Mesenchymal stem cell (in vitro differentiated cells and primary cell): Measurements from ENCODE around the gene AHCYL1.

Experiments used
- DNase-seq: peaks from one replicate; pipeline ENCODE4 v3.0.0-alpha.2; 2013
- H2AFZ ChIP-seq: one replicate; pipeline ENCODE4 v1.6.1; 2013; ENCODE audit warnings: low read depth, mild to moderate bottlenecking, control low read depth, inconsistent platforms, low read length, moderate library complexity
- H2AK5ac ChIP-seq: 2 replicates; pipeline ENCODE4 v1.6.1; 2013; ENCODE audit warnings: low read length, moderate library complexity, mild to moderate bottlenecking, inconsistent platforms; ENCODE audit not compliant: severe bottlenecking
- H2BK120ac ChIP-seq: one replicate; pipeline ENCODE4 v1.6.1; 2013; ENCODE audit warnings: low read depth, mild to moderate bottlenecking, inconsistent platforms, low read length, moderate library complexity
- H2BK12ac ChIP-seq, 2 experiments: one replicate each; pipeline ENCODE4 v1.6.1; 2013; ENCODE audit warnings: inconsistent platforms in 2 of 2, low read length in 2 of 2, mild to moderate bottlenecking in 2 of 2, moderate library complexity in 2 of 2, control low read depth in 1 of 2
- H2BK15ac ChIP-seq: one replicate; pipeline ENCODE4 v1.6.1; 2013; ENCODE audit warnings: mild to moderate bottlenecking, low read depth, inconsistent platforms; ENCODE audit not compliant: poor library complexity, severe bottlenecking
- H2BK5ac ChIP-seq: 2 replicates; pipeline ENCODE4 v1.6.1; 2013; ENCODE audit warnings: low read depth, mild to moderate bottlenecking, low read length, control low read depth, inconsistent platforms; ENCODE audit not compliant: poor library complexity, severe bottlenecking
- H3K14ac ChIP-seq, 2 experiments: one replicate each; pipeline ENCODE4 v1.6.1; 2013; ENCODE audit warnings: inconsistent platforms in 2 of 2, low read length in 2 of 2, control low read depth in 1 of 2, mild to moderate bottlenecking in 1 of 2, moderate library complexity in 1 of 2
- H3K18ac ChIP-seq, 2 experiments: one replicate each; pipeline ENCODE4 v1.6.1; 2013; ENCODE audit warnings: inconsistent platforms in 2 of 2, low read length in 2 of 2, control low read depth in 1 of 2, low read depth in 1 of 2, mild to moderate bottlenecking in 1 of 2
- H3K23ac ChIP-seq, 2 experiments: one replicate each; pipeline ENCODE4 v1.6.1; 2013; ENCODE audit warnings: inconsistent platforms in 2 of 2, low read length in 2 of 2, mild to moderate bottlenecking in 2 of 2, moderate library complexity in 2 of 2, control low read depth in 1 of 2
- H3K27ac ChIP-seq: 2 replicates; pipeline ENCODE4 v1.5.1; 2013; ENCODE audit warnings: mild to moderate bottlenecking, moderate library complexity, low read length, control low read depth, inconsistent platforms; ENCODE audit not compliant: poor library complexity, severe bottlenecking
- H3K27me3 ChIP-seq, 2 experiments: 2 replicates each; pipeline versions ENCODE4 v1.6.1 to v1.7.0; 2013; ENCODE audit warnings: low read length in 2 of 2, mild to moderate bottlenecking in 2 of 2, moderate library complexity in 2 of 2, control low read depth in 1 of 2, inconsistent platforms in 1 of 2; ENCODE audit not compliant: control insufficient read depth in 1 of 2, insufficient read depth in 1 of 2
- H3K36me3 ChIP-seq, 2 experiments: 2 replicates each; pipeline versions ENCODE4 v1.6.1 to v1.7.0; 2013; ENCODE audit warnings: low read length in 2 of 2, control low read depth in 1 of 2, inconsistent platforms in 1 of 2, low read depth in 1 of 2, mild to moderate bottlenecking in 1 of 2; ENCODE audit not compliant: insufficient read depth in 2 of 2, control insufficient read depth in 1 of 2
- H3K4ac ChIP-seq, 2 experiments: one replicate each; pipeline ENCODE4 v1.6.1; 2013; ENCODE audit warnings: inconsistent platforms in 2 of 2, low read length in 2 of 2, mild to moderate bottlenecking in 2 of 2, moderate library complexity in 2 of 2, control low read depth in 1 of 2, low read depth in 1 of 2
- H3K4me1 ChIP-seq: 2 replicates; pipeline ENCODE4 v1.6.1; 2013; ENCODE audit warnings: low read depth, low read length, control low read depth; ENCODE audit not compliant: control insufficient read depth, insufficient read depth
- H3K4me2 ChIP-seq: 2 replicates; pipeline ENCODE4 v1.6.1; 2013; ENCODE audit warnings: low read length, mild to moderate bottlenecking, inconsistent platforms; ENCODE audit not compliant: poor library complexity, severe bottlenecking
- H3K4me3 ChIP-seq, 2 experiments: 2 replicates each; pipeline versions ENCODE4 v1.5.1 to v1.7.0; 2013; ENCODE audit warnings: low read length in 2 of 2, mild to moderate bottlenecking in 2 of 2, control low read depth in 1 of 2, low read depth in 1 of 2; ENCODE audit not compliant: insufficient read depth in 1 of 2
- H3K79me1 ChIP-seq: replicated peaks from 2 replicates; pipeline ENCODE4 v1.6.1; 2013; ENCODE audit warnings: mild to moderate bottlenecking, control low read depth, low read length, inconsistent platforms; ENCODE audit not compliant: poor library complexity, severe bottlenecking
- H3K9ac ChIP-seq: 2 replicates; pipeline ENCODE4 v1.7.0; 2013; ENCODE audit warnings: mild to moderate bottlenecking, low read length, moderate library complexity
- H3K9me3 ChIP-seq: 2 replicates; pipeline ENCODE4 v1.7.0; 2013; ENCODE audit warnings: mild to moderate bottlenecking, low read length; ENCODE audit not compliant: control insufficient read depth
- H4K8ac ChIP-seq: one replicate; pipeline ENCODE4 v1.6.1; 2013; ENCODE audit warnings: inconsistent platforms, mild to moderate bottlenecking, low read length, moderate library complexity
- H4K91ac ChIP-seq: one replicate; pipeline ENCODE4 v1.6.1; 2013; ENCODE audit warnings: mild to moderate bottlenecking, low read length, inconsistent platforms
- WGBS: methylation state at CpG from one replicate; pipeline ENCODE4 v1.1.7; 2013; ENCODE audit warnings: mixed read lengths; 5-methylcytosine and 5-hydroxymethylcytosine counted together

Gene AHCYL1

DNA sequence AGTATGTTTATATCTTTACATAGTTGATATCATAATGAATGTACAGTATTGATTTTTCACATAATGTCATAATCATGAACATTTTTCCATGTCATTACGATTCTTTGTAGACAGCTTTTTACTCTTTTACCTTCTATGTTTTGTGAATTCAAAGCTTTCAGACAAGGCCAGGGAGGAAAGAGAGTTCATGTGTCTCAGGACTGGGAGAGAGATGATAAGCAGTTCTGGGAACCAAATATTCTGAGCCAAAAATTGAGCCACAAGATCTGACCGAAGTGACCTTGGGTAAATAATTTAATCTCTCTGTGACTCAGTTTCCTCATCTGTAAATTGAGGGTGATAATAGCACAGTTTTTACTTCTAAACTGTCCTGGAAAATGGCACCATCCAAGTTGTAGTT is 42.1 kb upstream of the AHCYL1 start:
- H3K9ac ChIP-seq, result no peak overlapping the region
- H2BK15ac ChIP-seq, result no peak overlapping the region
- no peak overlapping the region for H3K18ac ChIP-seq
- H3K4ac ChIP-seq, result no peak overlapping the region
- H3K4me1 ChIP-seq, result no peaks in the 10 kb centered on the region
- H2AK5ac ChIP-seq, result no peak overlapping the region
- DNase-seq, result no peak
- no peak overlapping the region for H2BK12ac ChIP-seq
- H3K27ac ChIP-seq, result no peak overlapping the region
- H2AFZ ChIP-seq, result no peak overlapping the region
- no peaks in the 10 kb centered on the region for H3K36me3 ChIP-seq
- H3K23ac ChIP-seq, result no peak overlapping the region
- no peak overlapping the region for H4K8ac ChIP-seq
- no peak overlapping the region for H3K4me3 ChIP-seq
- H2BK120ac ChIP-seq, result no peak overlapping the region
- no peak overlapping the region for H3K4me2 ChIP-seq
- H3K9me3 ChIP-seq, result peaks cover 9% of the 10 kb centered on the region
- no peaks in the 10 kb centered on the region for H3K79me1 ChIP-seq
- H4K91ac ChIP-seq, result no peak overlapping the region
- WGBS, result 100% methylated on average over 2 of the region's 2 CpGs
- H2BK5ac ChIP-seq, result no peak overlapping the region
- H3K14ac ChIP-seq, result no peak overlapping the region
- H3K27me3 ChIP-seq, result no peaks in the 10 kb centered on the region

DNA sequence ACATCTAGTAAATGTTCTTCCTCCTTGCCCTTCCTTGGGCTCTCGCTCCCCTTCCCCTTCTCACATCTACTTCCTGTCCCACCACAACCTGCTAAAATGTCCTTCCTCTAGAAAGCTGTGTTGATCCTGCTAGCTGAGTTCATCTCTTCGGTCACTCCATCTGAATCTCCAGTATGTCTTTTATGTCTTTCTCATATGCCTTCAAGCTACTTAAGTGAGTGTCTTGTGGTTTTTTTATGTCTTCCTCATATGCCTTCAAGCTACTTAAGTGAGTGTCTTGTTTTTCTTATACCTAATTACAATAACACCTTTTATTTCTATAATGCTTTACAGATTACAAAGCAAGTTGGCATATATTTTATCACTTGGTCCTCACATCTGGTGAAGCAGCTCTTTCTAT is 40.0 kb upstream of the AHCYL1 start:
- H3K9me3 ChIP-seq, result no peaks in the 10 kb centered on the region
- H4K91ac ChIP-seq, result no peak overlapping the region
- H3K27me3 ChIP-seq, result no peaks in the 10 kb centered on the region
- no peak overlapping the region for H3K4me3 ChIP-seq
- no peaks in the 10 kb centered on the region for H3K36me3 ChIP-seq
- H3K4me1 ChIP-seq, result no peaks in the 10 kb centered on the region
- no peak overlapping the region for H4K8ac ChIP-seq
- H2BK5ac ChIP-seq, result no peak overlapping the region
- H2AFZ ChIP-seq, result no peak overlapping the region
- no peak overlapping the region for H2BK120ac ChIP-seq
- H3K4me2 ChIP-seq, result no peak overlapping the region
- H3K79me1 ChIP-seq, result no peaks in the 10 kb centered on the region
- 100% methylated on average over 1 of the region's 2 CpGs for WGBS
- no peak overlapping the region for H3K27ac ChIP-seq
- H3K23ac ChIP-seq, result no peak overlapping the region
- no peak overlapping the region for H3K9ac ChIP-seq
- H2BK15ac ChIP-seq, result no peak overlapping the region
- H3K18ac ChIP-seq, result peak overlapping the region in 1 of 2 experiments; percentile 7
- no peak overlapping the region for H2AK5ac ChIP-seq
- no peak overlapping the region for H2BK12ac ChIP-seq
- H3K4ac ChIP-seq, result no peak overlapping the region
- no peak for DNase-seq
- no peak overlapping the region for H3K14ac ChIP-seq

DNA sequence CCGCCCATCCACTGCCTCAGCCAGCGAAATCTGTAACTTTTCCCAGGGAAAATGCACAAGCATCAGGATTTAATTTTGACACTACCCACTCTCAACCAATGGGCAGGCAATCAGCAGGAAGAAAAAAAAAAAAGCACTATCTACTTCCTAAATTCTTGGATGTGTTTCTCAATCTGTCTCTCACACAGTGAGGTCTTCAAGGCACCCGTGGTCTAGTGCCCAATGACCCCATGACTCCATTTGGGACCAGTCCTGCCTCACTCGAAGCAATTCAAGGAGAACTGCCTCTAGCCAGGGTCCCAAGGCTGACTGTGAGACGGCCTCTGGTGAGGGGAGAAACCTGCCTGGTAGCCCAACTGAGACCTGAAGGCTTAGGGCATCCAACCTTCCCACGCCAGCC is 38.1 kb upstream of the AHCYL1 start:
- Histone ChIP-seq H3K9me3 (no peaks in the 10 kb centered on the region), H2BK15ac (no peak overlapping the region), H2BK5ac (no peak overlapping the region), H3K4ac (no peak overlapping the region), H3K4me2 (no peak overlapping the region), H4K91ac (no peak overlapping the region), H3K4me1 (no peaks in the 10 kb centered on the region), H3K79me1 (no peaks in the 10 kb centered on the region), H3K18ac (no peak overlapping the region), H3K27ac (no peak overlapping the region), H3K27me3 (no peaks in the 10 kb centered on the region), H3K9ac (no peak overlapping the region), H3K36me3 (no peaks in the 10 kb centered on the region), H2BK120ac (no peak overlapping the region), H2AK5ac (no peak overlapping the region), H4K8ac (no peak overlapping the region), H2AFZ (no peak overlapping the region), H3K23ac (no peak overlapping the region), H3K4me3 (no peak overlapping the region), H3K14ac (no peak overlapping the region), H2BK12ac (no peak overlapping the region)
- DNase-seq, result no peak
- WGBS, result 93% methylated on average over 6 of the region's 6 CpGs

DNA sequence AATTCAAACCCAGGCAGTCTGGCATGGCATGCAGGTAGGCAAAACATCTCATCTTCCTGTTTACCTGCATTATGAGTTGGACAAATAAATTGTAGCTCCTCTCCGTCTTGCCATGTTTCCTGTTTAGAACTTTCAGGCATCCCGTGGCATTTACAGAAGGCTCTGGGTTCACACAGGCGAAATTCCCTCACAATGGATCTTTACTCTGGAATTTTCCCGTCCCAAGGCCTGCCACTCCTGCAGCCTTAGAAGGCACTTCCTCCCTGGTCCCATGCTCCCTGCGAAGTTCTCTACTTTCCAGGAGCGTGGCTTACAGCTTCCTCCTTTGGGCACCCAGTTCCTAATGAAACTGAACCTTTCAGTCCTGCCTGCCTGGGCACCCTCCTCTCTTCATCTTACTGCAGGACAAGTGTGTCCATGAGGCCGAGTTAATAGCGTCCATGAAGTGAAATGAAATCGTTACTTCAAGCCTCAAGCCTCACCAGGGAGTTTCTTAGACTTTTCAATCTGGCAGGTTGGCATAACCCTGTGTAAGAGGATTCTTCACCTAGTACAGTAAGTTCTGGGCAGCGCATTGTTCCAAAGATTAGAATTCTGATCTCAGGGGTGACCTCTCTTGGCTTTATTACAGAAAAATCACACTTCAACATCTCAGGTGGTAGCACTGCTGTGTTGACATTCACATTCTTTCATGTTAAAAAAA is 36.8 kb upstream of the AHCYL1 start:
- no peaks in the 10 kb centered on the region for H3K36me3 ChIP-seq
- H4K8ac ChIP-seq, result peak overlapping the region; percentile 78
- DNase-seq, result no peak
- H2BK5ac ChIP-seq, result no peak overlapping the region
- no peak overlapping the region for H3K4me2 ChIP-seq
- peak overlapping the region in 1 of 2 experiments; percentile 14 for H3K18ac ChIP-seq
- H2BK12ac ChIP-seq, result peak overlapping the region; percentile 59 to 85
- no peak overlapping the region for H3K9ac ChIP-seq
- H3K27ac ChIP-seq, result no peak overlapping the region
- H2BK15ac ChIP-seq, result no peak overlapping the region
- H3K79me1 ChIP-seq, result no peaks in the 10 kb centered on the region
- no peaks in the 10 kb centered on the region for H3K4me1 ChIP-seq
- no peak overlapping the region for H3K4me3 ChIP-seq
- no peak overlapping the region for H3K14ac ChIP-seq
- H2BK120ac ChIP-seq, result no peak overlapping the region
- H2AK5ac ChIP-seq, result no peak overlapping the region
- H3K4ac ChIP-seq, result peak overlapping the region in 1 of 2 experiments; percentile 41
- no peak overlapping the region for H2AFZ ChIP-seq
- H3K27me3 ChIP-seq, result no peaks in the 10 kb centered on the region
- H3K23ac ChIP-seq, result no peak overlapping the region
- H4K91ac ChIP-seq, result no peak overlapping the region
- H3K9me3 ChIP-seq, result no peaks in the 10 kb centered on the region
- WGBS, result 77% methylated on average over 10 of the region's 10 CpGs
